HEK293 (cell line): ENCODE results near the gene SHD.

Experiments
- ZNF175 ChIP-seq: fragments of 450-650 bp; formaldehyde crosslinking; IDR thresholded peaks from 2 replicates; pipeline ENCODE4 v1.5.1; 2016; ENCODE audit warnings: missing biosample characterization, missing genetic modification characterization
- ZNF830 ChIP-seq: fragments of 450-650 bp; IDR thresholded peaks from 2 replicates; pipeline ENCODE4 v1.5.0; 2018; ENCODE audit warnings: missing biosample characterization, missing genetic modification characterization, low read depth, mild to moderate bottlenecking, moderate library complexity

GRCh38 chr19:4329858-4330257 is 50.8 kb downstream of the SHD start:
- no peak for TF ChIP-seq ZNF175
- TF ChIP-seq ZNF830: no peak
